ENCODE data around the gene SLC29A4.
"Not testable (repeated sequence)": the region's sequence is repeated elsewhere in the genome, so short reads cannot be mapped to it uniquely, and the experiment has no call there.

SLC29A4 gene

DNA sequence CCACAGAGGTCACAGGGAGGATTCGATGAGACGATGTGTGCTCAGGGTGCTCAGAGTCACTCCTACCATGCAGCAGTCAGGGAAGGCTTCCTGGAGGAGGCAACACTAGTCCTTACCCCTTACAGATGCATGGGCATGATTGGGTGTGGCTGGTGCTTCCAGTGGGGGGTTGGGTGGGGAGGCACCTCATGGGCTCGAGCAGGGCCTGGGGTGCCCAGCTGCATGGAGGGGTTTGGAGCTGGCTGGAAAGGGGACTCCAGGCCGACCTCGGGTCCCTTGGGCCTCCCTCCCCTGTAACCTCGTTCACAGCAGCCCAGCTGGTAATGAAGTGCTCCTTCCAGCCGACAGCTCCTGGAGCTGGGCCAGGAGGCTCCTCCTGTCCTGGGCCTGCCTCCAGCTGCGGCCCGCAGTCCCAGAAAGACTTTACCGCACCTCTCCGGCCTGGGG, 7.7 kb upstream of the SLC29A4 start:
- not testable (repeated sequence) for FAIRE-seq

DNA sequence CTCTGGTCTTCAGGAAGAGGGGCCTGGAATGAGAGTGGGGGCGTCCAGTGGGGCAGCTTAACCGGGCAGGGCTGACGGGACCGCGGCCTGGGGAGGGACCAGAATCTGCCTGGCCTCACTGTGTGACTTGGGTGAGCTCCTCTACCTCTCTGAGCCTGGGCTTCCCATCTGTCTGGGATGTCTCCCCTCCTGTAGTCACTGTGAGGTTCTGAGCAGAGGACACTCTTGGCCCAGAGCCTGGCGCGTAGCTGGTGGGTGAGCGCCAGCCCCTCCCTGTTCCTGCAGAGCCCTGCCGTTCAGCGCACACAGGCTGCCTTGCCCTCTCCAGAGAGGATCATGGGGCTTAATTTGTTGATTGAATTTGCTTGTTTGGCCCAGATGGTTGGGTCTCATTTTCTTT, 7.2 kb upstream of the SLC29A4 start:
- FAIRE-seq: not testable (repeated sequence)

DNA sequence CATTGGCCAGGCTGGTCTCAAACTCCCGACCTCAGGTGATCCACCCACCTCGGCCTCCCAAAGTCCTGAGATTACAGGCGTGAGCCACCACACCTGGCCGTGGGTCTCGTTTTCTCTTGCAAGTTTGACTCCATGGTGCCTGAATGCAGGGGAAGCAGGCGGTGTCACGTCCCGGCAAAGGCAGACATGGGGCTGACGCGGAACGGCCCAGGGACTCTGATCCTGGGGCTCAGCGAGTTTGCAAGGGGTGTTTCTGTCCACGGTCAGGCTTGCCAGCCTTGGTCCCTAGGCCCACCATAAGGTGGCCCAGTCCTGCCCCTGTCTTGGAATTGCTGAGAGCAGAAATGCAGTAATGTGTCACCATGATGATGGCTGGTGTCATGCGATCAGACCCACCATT, 6.6 kb upstream of the SLC29A4 start:
- FAIRE-seq: not testable (repeated sequence)

DNA sequence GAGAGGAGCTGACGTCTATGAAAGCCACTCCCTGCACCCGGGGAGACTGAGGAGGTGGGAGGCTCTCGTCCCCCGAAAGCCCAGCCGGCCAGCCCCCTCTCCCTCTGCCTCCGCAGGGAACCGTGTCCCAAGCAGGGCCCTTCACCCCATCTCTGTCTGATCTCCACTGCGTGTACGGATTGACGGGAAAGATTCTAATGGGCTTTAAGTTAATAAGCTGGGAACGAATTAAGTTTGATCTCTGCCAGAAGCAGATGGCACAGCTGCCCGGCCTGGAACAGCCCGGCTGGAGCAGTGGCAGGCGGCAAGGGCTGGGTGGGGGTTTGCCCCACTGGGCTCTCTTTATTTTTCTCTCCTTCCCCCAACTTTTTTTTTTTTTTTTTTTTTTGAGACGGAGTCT, 6.1 kb upstream of the SLC29A4 start:
- FAIRE-seq: no peak

GRCh38 chr7:5278766-5279165, 4.0 kb upstream of the SLC29A4 start:
- peak; percentile 23 for FAIRE-seq

DNA sequence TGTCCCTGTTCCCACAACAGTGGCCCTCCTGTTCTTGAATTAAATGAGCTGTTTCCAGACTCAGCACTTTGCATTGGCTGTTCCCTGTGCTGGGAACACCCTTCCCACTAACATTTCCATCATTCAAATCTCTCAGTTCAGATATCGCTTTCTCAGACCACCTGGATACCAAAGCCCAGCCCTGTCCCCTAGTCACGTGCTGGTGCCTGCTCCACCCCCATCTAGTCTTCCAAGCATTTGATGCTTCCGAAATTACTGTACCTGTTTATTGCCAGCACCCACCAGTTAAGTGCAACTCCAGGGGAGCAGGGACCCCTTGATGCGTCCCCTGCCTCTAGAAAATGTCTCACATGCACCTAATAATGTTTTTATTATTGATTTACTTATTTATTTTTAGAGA, 3.0 kb upstream of the SLC29A4 start:
- no peak for FAIRE-seq

DNA sequence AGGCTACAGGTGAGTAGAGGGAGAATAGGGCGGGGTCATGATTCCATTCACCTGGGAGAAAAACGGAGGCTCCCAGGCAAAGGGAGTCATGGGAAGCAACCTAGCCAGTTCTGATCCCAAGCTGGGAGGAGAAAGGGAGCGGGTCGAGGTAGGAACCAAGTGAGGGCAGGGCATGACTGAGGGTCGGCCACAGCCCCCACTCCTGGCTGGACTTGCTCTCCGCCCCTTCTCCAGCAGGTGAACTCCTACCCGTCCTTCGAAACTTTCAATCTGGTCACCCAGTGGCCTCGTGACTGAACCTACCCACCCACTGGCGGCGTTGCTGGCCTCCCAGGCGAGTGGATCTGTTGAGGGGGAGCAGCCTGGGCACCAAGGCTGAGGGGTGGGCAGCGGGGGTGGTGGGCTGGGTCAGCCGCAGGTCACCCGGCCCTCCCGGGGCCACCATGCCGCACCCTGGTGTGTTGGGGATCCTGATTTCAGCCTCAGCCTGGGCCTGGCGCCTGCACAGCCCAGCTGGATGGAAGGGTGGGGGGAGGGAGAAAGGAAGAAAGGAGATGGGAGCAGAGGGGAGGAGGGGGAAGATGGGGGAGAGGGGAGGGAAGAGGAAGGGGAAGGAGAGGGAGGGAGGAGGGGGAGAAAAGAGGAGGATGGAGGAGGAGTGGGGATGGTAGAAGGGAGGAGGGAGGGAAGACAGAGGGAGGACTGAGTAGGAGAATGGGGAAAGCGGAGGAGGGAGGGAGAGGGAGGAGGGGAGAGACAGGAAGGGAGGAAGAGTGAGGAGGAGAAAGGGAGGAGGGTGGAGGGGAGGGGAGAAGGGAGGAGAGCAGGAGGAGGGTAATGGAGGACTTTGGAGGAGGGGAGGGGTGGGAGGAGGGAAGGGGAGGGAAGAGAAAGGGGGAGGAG, 894 bp upstream of the SLC29A4 start:
- not testable (repeated sequence) for FAIRE-seq

DNA sequence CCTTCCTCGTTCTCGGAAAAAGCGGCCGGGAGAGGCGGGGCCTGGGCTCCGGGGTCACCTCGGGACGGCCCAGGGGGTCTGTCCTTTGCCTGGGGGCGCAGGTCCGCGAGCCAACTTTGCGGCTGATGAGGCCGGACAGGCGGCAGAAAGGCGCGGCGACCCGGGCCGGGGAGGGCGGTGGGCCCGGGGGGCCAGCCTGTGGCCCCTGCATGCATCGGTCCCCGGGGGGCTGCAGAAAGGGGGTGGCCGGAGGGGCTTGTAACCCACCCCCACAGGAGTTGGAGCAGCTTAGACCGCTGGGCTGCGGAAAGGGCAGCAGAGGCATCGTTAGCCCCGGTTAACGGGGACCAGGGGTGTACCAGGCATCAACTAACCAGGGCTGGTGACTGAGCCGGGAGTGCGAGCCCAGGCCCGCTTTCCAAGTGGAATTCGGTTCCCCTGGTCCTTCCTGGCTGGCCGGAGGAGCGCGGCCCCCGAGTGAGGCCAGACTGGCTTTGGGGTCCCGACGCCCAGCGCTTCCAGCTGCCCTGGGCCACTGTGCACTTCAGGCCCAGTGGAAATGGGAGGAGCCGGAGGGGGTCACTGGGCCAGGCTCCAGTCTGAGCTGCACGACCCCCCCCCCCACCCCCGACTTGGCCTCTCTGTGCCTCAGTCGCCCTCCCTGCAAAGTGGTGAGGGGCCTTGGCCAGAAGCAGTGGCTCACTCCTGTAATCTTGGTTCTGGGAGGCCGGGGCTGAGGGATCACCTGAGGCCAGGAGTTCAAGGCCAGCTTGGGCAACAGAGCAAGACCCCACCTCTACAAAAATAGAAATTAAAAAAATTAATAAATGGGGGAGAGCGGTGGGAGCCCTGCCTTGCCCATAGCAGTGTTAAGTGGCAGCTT, 919 bp downstream of the SLC29A4 start:
- no peak for FAIRE-seq

GRCh38 chr7:5284304-5285281, 1.9 kb downstream of the SLC29A4 start:
- no peak for FAIRE-seq

GRCh38 chr7:5286933-5287332, 4.2 kb downstream of the SLC29A4 start:
- no peak for FAIRE-seq

- FAIRE-seq: not testable (repeated sequence)
These were observed 4.6 kb downstream of the SLC29A4 start for GRCh38 chr7:5287373-5287772.

GRCh38 chr7:5287802-5288201, 5.1 kb downstream of the SLC29A4 start:
- FAIRE-seq: no peak

GRCh38 chr7:5288560-5288959, 5.8 kb downstream of the SLC29A4 start:
- not testable (repeated sequence) for FAIRE-seq

DNA sequence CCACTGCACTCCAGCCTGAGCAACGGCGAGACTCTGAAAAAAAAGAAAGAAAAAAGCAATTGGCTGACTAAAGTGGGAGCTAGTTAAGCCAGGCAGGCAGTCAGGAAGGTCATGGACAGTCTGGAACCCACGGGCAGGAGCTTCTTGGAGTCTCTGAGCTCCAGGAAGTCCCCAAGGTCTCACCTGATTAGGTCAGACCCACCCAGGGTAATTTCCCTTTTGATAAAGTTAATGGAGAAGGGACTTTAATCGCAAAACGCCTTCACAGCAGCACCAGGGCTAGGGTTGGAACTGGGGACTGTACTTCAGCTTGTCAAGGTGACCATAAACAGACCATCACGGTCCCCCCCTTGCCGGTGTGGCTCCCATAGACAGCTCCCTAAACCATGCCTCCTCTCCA, 6.6 kb downstream of the SLC29A4 start:
- FAIRE-seq: no peak

DNA sequence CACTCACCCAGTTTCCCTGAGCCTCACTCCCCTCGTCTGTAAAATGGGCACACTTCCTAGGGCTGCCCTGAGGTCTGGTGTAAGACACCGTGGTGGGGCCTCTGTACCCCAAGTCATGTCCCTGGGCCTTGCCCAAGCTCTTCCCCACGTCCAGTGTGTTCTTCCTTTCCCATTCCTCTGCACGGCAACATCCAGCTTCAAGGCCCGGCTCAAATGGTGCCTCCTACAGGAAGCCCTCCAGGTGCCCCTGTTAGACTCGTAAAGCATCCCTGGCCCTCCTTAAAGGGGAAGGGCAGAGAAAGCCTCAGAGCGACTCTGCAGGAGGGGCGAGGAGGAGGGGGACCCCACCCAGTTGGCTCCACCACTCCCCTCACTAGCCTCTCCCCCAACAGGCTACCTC, 8.6 kb downstream of the SLC29A4 start:
- FAIRE-seq: no peak

DNA sequence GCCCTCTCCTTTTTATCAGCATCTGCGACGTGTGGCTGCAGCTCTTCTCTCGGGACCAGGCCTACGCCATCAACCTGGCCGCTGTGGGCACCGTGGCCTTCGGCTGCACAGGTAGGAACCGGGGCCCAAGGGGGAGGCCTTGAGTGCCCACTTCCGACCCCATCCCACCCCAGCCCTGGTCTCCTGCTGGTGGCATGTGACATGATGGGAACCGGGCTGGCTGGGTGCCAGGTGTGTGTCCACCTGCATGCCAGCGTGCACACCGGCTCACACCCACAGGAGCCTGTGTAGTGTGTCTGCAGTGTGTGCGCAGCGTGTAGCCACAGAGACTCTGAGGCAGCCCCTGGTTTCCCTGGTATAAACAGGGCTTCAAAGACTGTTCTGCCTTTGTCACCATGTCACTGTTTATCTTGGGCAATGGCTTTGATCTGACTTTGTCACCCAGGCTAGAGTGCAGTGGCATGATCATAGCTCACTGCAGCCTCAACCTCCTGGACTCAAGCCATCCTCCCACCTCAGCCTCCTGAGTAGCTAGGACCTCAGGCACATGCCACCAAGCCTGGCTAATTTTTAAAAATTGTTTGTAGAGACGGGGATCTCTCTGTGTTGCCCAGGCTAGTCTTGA, 9.1 kb downstream of the SLC29A4 start:
- FAIRE-seq: not testable (repeated sequence)

- no peak for FAIRE-seq
These were observed 11.6 kb downstream of the SLC29A4 start for GRCh38 chr7:5294169-5294987.

DNA sequence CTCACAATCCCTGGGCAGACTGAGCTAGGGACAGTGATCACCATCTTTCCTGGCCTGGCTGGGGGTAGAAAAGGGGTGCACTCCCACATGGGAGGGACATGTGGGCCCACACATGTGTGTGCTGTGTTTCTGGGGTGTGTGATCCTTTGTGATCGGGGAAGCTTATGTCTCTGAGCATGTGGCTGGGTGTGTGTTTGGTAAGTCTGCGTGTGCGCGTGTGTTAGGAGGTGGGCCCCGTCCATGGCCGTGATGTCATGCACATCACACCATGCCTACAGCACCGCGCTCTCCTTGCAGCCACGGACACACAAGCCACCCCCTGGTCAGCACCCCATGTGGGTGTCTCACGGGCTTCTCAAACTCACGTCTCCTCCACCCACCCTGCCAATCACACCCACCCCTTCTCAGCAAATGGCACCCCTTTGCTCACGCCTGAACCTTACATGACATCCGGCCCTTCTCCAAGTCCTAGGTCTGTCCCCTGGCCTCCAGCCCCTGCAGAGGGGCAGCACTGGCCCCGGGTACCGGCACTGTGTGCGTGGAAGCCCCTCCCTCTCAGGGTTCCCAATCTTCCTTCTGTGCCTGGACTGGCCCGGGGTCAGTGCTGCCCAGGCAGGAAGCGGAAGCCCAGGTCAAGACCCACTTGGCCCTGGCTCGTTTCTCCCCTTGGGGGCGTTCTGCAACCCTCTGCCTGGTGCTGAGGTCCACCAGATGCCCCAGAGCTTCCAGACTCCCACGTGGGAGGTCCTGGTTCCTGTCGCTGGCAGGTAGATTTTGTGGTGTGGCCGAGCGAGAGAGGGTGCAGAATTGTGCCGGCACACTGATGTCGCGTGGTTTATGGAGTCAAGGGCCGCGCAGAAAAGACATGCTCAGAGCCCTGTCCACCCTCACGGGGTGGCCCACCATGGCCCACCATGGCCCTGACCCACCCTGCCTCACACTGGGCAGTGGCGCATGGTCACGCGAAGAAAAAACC, 12.6 kb downstream of the SLC29A4 start:
- no peak for FAIRE-seq

DNA sequence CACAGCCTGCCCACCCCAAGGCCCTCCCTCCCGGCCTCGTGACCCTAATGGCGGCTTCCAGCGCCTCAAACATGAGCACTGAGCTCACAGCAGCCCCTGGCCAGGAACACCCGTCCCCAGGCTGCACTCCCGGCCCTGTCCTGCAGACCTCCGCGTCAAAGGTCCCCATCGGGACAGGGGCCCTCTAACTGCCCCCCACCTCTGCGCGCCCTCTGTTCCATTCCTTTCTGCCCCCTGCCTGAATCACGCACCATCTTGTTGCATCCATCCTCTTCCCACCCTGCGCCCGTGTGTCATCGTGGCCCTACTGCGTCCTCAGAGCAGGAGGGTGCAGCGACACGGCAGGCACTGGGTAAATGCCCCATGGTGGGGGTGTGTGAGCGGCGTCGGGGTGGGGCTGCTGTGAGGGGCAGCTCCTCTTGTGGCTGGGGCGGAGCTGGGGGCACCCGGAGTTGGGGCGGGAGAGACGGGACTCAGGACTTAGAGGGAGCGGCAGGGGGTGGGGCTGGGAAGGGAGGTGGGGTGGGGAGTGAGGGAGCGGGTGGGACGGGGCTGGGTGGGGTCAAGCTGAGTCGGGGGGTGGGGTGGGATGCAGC, 13.4 kb downstream of the SLC29A4 start:
- FAIRE-seq: no peak

Data from endometrium (tissue), 2 donors.